Neutrophil (primary cell): ENCODE measurements around the gene SSBP4.

Experiments
- H3K27ac ChIP-seq: fragments of 200-600 bp; sonication (generic); 2 replicates; pipeline ENCODE4 v1.5.1; 2016; ENCODE audit warnings: mild to moderate bottlenecking, moderate library complexity
- H3K27me3 ChIP-seq: fragments of 200-600 bp; sonication (generic); 2 replicates; pipeline ENCODE4 v1.6.0; 2016; ENCODE audit warnings: mild to moderate bottlenecking
- H3K36me3 ChIP-seq: fragments of 200-600 bp; sonication (generic); 2 replicates; pipeline ENCODE4 v1.5.1; 2017
- H3K4me1 ChIP-seq, 2 experiments: fragments of 200-600 bp in 1 of 2; sonication (generic) in 1 of 2; 1 replicate in 1 of 2; 2 replicates in 1 of 2; pipeline versions ENCODE4 v1.5.1 to v1.6.1; 2013 to 2016; ENCODE audit warnings: low read depth in 1 of 2, low read length in 1 of 2, mild to moderate bottlenecking in 1 of 2, moderate library complexity in 1 of 2; ENCODE audit not compliant: control insufficient read depth in 1 of 2, insufficient read depth in 1 of 2
- H3K4me3 ChIP-seq, 2 experiments: fragments of 200-600 bp in 1 of 2; sonication (generic) in 1 of 2; 1 replicate in 1 of 2; 2 replicates in 1 of 2; pipeline ENCODE4 v1.5.1; 2013 to 2016; ENCODE audit warnings: low read depth in 1 of 2, low read length in 1 of 2, mild to moderate bottlenecking in 1 of 2, moderate library complexity in 1 of 2
- H3K9me3 ChIP-seq: fragments of 200-600 bp; sonication (generic); 2 replicates; pipeline ENCODE4 v1.5.1; 2016
- TF ChIP-seq, protein P1 (sequence below): fragments of 200-600 bp; sonication (generic); IDR thresholded peaks from 2 replicates; pipeline ENCODE4 v1.5.1; 2016; ENCODE audit warnings: antibody characterized with exemption

SSBP4 gene

DNA sequence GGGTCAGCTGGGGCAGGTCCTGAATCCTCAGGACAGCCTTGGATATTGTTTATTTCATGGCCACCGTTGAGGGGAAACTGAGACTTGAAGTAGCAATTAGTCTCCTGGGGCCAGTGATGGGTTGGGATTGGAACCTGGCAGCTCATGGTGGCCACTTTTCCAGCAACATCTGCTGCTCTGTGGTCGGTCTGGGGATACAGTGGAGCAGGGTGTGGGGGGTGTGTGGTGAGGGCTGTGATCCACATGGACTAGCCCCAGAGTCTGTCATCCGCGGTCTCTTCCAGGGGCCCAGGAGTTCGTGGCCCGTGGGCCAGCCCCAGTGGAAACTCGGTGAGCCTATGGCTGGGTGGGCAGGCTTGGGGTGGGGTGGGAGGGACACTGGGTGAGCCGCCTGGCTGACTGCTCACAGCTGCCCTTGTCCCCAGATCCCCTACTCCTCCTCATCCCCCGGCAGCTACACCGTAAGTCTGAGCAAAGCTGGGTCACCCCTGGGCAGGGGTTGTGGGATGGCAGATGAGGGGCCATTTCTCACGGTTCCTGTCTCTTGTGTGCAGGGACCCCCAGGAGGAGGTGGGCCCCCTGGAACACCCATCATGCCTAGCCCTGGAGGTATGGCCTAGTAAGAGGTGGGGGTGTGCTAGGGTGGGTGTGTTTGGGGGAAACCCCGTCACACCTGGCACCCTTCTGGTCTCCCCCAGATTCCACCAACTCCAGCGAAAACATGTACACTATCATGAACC, 13.2 kb downstream of the SSBP4 start:
- TF ChIP-seq, protein P1, sequence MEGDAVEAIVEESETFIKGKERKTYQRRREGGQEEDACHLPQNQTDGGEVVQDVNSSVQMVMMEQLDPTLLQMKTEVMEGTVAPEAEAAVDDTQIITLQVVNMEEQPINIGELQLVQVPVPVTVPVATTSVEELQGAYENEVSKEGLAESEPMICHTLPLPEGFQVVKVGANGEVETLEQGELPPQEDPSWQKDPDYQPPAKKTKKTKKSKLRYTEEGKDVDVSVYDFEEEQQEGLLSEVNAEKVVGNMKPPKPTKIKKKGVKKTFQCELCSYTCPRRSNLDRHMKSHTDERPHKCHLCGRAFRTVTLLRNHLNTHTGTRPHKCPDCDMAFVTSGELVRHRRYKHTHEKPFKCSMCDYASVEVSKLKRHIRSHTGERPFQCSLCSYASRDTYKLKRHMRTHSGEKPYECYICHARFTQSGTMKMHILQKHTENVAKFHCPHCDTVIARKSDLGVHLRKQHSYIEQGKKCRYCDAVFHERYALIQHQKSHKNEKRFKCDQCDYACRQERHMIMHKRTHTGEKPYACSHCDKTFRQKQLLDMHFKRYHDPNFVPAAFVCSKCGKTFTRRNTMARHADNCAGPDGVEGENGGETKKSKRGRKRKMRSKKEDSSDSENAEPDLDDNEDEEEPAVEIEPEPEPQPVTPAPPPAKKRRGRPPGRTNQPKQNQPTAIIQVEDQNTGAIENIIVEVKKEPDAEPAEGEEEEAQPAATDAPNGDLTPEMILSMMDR = no peak
- Histone ChIP-seq H3K27ac (no peak overlapping the region), H3K27me3 (peaks cover 98% of the 10 kb centered on the region), H3K36me3 (no peaks in the 10 kb centered on the region), H3K4me1 (peaks cover 19 to 37% of the 10 kb centered on the region in 2 experiments), H3K9me3 (no peaks in the 10 kb centered on the region), H3K4me3 (no peak overlapping the region)

DNA sequence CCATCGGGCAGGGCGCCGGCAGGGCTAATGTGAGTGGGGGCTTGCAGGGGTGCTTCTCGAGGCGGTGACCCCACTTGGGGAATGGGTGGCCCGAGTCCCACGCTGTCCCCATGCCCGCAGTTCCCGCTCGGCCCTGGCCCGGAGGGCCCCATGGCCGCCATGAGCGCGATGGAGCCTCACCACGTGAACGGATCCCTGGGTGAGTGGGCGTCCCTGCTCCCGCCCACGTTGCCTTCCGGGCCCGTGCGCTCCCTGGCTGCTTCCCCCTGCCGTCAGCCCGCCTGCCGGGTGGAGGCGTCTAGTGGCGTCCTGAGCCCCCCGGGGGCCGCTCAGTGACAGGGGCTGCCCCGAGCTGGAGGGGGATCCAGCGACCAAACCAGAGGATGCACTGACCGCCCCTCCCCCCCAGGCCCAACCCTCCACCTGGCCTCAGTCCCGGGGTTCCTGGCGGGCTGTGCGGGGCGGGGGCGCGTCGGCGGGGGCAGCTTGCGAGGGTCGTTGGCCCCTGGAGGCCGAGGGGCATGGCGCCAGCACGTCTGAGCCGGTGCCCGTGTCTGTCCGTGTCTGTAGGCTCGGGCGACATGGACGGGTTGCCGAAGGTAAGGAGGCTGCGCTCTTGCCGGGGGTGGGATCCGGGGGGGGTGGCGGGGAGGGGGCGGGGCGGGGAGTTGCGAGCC, 14.0 kb downstream of the SSBP4 start:
- TF ChIP-seq, protein P1 = no peak
- no peaks in the 10 kb centered on the region for H3K9me3 ChIP-seq
- H3K27me3 ChIP-seq = peaks cover 98% of the 10 kb centered on the region
- H3K36me3 ChIP-seq = no peaks in the 10 kb centered on the region
- peaks cover 23 to 44% of the 10 kb centered on the region in 2 experiments for H3K4me1 ChIP-seq
- no peak overlapping the region for H3K27ac ChIP-seq
- H3K4me3 ChIP-seq = peak overlapping the region in 1 of 2 experiments; percentile 47

- TF ChIP-seq, protein P1 = no peak
- H3K9me3 ChIP-seq = no peaks in the 10 kb centered on the region
- no peak overlapping the region for H3K27ac ChIP-seq
- peaks cover 24 to 45% of the 10 kb centered on the region in 2 experiments for H3K4me1 ChIP-seq
- H3K4me3 ChIP-seq = peak overlapping the region in 1 of 2 experiments; percentile 47
- no peaks in the 10 kb centered on the region for H3K36me3 ChIP-seq
- peaks cover 98% of the 10 kb centered on the region for H3K27me3 ChIP-seq
These were observed 14.7 kb downstream of the SSBP4 start for GRCh38 chr19:18433735-18434398.

DNA sequence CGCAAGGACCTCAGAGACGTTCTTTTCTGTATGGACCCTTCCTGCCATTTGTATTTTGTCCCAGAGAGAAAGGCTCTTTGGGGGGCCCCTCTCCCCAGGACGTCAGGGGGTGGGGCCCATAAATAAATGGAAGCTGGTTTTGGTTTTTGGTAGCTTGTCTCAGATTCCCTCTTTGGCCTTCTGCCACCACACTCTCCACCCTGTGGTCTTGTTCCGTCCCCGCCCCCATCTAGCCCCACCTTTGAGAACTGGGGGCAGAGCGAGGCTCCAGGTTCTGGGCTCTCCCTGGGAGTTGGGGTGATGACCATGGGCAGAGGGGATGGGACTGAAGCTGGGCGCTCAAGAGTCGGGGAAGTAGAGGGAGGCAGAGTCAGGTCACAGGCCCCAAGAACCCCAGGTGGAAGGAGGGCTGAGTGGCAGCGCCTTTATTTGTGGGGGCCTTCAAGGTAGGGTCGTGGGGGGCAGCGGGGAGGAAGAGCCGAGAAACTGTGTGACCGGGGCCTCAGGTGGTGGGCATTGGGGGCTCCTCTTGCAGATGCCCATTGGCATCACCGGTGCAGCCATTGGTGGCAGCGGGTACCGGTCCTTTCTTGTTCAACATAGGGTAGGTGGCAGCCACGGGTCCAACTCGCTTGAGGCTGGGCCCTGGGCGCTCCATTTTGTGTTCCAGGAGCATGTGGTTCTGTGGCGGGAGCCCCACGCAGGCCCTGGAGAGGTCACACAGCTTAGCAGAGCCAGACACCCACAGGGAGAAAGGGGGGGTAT, 15.4 kb downstream of the SSBP4 start:
- Histone ChIP-seq H3K27ac (no peak overlapping the region), H3K36me3 (no peaks in the 10 kb centered on the region), H3K4me3 (no peak overlapping the region), H3K4me1 (peaks cover 21 to 38% of the 10 kb centered on the region in 2 experiments), H3K27me3 (peaks cover 98% of the 10 kb centered on the region), H3K9me3 (no peaks in the 10 kb centered on the region)
- TF ChIP-seq, protein P1 = no peak

DNA sequence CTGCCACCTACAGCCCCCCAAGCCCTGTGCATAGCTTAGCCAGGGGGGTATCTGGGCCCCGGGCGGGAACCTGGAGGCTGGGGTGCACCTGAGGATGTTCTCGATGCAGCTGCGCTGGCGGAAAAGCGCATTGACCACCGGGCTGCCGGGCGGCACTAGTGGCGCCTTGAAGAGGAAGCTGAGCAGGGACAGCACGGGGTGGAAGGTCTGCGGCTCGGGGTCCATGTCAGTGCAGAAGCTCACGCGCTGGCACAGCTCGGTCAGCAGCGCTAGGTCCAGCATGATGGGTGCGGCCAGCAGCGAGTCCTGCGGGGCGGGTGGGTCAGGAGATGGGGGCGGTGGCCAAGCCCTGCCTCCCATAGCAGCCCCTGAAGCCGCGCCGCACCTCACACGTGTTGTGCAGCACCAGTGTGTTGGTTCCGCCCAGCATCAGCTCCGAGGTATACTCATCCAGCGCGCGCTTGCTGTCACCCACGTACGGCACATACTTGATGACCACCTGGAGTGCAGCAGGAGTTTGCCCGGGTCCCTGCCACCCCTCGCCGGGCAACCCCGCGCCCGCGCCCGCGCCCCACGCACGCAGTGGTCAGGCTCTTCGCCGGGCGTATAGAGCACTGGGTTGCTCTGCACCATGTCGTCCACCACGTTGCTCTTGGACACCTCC, 16.1 kb downstream of the SSBP4 start:
- H3K27ac ChIP-seq = no peak overlapping the region
- H3K4me1 ChIP-seq = peaks cover 21 to 34% of the 10 kb centered on the region in 2 experiments
- peaks cover 98% of the 10 kb centered on the region for H3K27me3 ChIP-seq
- no peaks in the 10 kb centered on the region for H3K36me3 ChIP-seq
- TF ChIP-seq, protein P1 = no peak
- no peak overlapping the region for H3K4me3 ChIP-seq
- no peaks in the 10 kb centered on the region for H3K9me3 ChIP-seq
